SK-N-SH (cell line): ENCODE measurements around the gene ARHGAP1. TPM values are rescaled to one million over a fixed set of nuclear protein-coding genes. Genes with fewer than 3 reads are reported as not detected.

Source experiments
- CTCF ChIA-PET: fragments of 300-600, 350-600 bp; formaldehyde crosslinking; extraction: SDS; loops from one replicate; lab custom pipeline; 2021; lab: Yijun Ruan, JAX
- POLR2A ChIA-PET: fragments of 350-600 bp; sonication (Branson Sonifier 250); formaldehyde crosslinking; extraction: SDS; loops from one replicate; lab custom pipeline; 2020; ENCODE audit warnings: antibody characterized with exemption, inconsistent platforms; lab: Yijun Ruan, JAX
- DNase-seq: peaks from one replicate; pipeline ENCODE4 v3.0.0; 2012
- H2AFZ ChIP-seq: fragments of 200-600 bp; sonication (generic); 2 replicates; pipeline ENCODE4 v1.8.1; 2016; ENCODE audit warnings: antibody characterized with exemption, mild to moderate bottlenecking, low read depth
- H3F3A ChIP-seq: fragments of 200-600 bp; sonication (generic); replicated peaks from 2 replicates; pipeline ENCODE3; 2016; ENCODE audit warnings: antibody characterized with exemption, mild to moderate bottlenecking; ENCODE audit not compliant: insufficient read depth
- H3K27ac ChIP-seq, 2 experiments: fragments of 200-500 bp in 1 of 2; fragments of 200-600 bp in 1 of 2; sonication (Bioruptor generic) in 1 of 2; sonication (generic), shearing (Covaris generic) in 1 of 2; 2 replicates each; pipeline versions ENCODE4 v1.5.1 to v1.6.1; 2014 to 2016; ENCODE audit warnings: low read depth in 2 of 2, inconsistent platforms in 1 of 2, low read length in 1 of 2, mild to moderate bottlenecking in 1 of 2, mixed read lengths in 1 of 2
- H3K27me3 ChIP-seq: fragments of 200-600 bp; sonication (generic), shearing (Covaris generic); 2 replicates; pipeline ENCODE4 v1.6.1; 2016; ENCODE audit warnings: mixed run types; ENCODE audit not compliant: insufficient read depth
- H3K36me3 ChIP-seq, 2 experiments: fragments of 200-500 bp in 1 of 2; fragments of 200-600 bp in 1 of 2; sonication (Bioruptor generic) in 1 of 2; sonication (generic) in 1 of 2; replicated peaks in 1 of 2; 2 replicates each; pipeline versions ENCODE3 to v1.5.1; 2014 to 2016; ENCODE audit warnings: low read length in 1 of 2, mild to moderate bottlenecking in 1 of 2; ENCODE audit not compliant: insufficient read depth in 2 of 2, control insufficient read depth in 1 of 2
- H3K4me1 ChIP-seq, 2 experiments: fragments of 200-500 bp in 1 of 2; fragments of 200-600 bp in 1 of 2; sonication (Bioruptor generic) in 1 of 2; sonication (generic), shearing (Covaris generic) in 1 of 2; 2 replicates each; pipeline versions ENCODE4 v1.5.1 to v1.6.1; 2014 to 2016; ENCODE audit warnings: low read depth in 1 of 2, low read length in 1 of 2, mixed run types in 1 of 2; ENCODE audit not compliant: insufficient read depth in 2 of 2, control insufficient read depth in 1 of 2
- H3K4me2 ChIP-seq: fragments of 200-600 bp; sonication (generic), shearing (Covaris generic); 2 replicates; pipeline ENCODE4 v1.6.1; 2017; ENCODE audit warnings: mixed run types
- H3K4me3 ChIP-seq, 2 experiments: fragments of 200-500 bp in 1 of 2; fragments of 200-600 bp in 1 of 2; sonication (Bioruptor generic) in 1 of 2; sonication (generic), shearing (Covaris generic) in 1 of 2; 2 replicates each; pipeline versions ENCODE4 v1.5.1 to v1.8.1; 2014 to 2016; ENCODE audit warnings: low read depth in 2 of 2, inconsistent platforms in 1 of 2, low read length in 1 of 2, mild to moderate bottlenecking in 1 of 2, mixed read lengths in 1 of 2, moderate library complexity in 1 of 2
- H3K79me2 ChIP-seq: fragments of 200-600 bp; sonication (generic); 2 replicates; pipeline ENCODE4 v1.8.1; 2017; ENCODE audit warnings: mild to moderate bottlenecking; ENCODE audit not compliant: insufficient read depth
- H3K9ac ChIP-seq: fragments of 200-600 bp; sonication (generic); 2 replicates; pipeline ENCODE4 v1.6.1; 2017; ENCODE audit warnings: mixed run types
- H3K9me2 ChIP-seq: fragments of 200-600 bp; sonication (generic); 2 replicates; pipeline ENCODE4 v1.6.1; 2017; ENCODE audit warnings: mixed run types
- H3K9me3 ChIP-seq: fragments of 200-600 bp; sonication (generic); 2 replicates; pipeline ENCODE4 v1.6.1; 2017; ENCODE audit warnings: mixed run types, mild to moderate bottlenecking, moderate library complexity
- H4K20me1 ChIP-seq: fragments of 200-600 bp; sonication (generic); 2 replicates; pipeline ENCODE4 v1.6.1; 2017; ENCODE audit warnings: mild to moderate bottlenecking, mixed run types; ENCODE audit not compliant: insufficient read depth
- ELF1 ChIP-seq: IDR thresholded peaks from 2 replicates; pipeline ENCODE4 v1.4.0; 2012
- FOXJ3 ChIP-seq: sonication (generic); formaldehyde crosslinking; IDR thresholded peaks from 2 replicates; pipeline ENCODE4 v1.5.1; 2020; ENCODE audit warnings: mild to moderate bottlenecking, missing genetic modification reagents
- FOXM1 ChIP-seq: IDR thresholded peaks from 2 replicates; pipeline ENCODE4 v1.4.0; 2012; ENCODE audit warnings: low read depth, mild to moderate bottlenecking
- GABPA ChIP-seq: IDR thresholded peaks from 2 replicates; pipeline ENCODE4 v1.4.0; 2012; ENCODE audit warnings: low read depth, mild to moderate bottlenecking
- GATA2 ChIP-seq: sonication (generic); formaldehyde crosslinking; IDR thresholded peaks from 2 replicates; pipeline ENCODE4 v1.5.0; 2020; ENCODE audit warnings: mild to moderate bottlenecking, missing genetic modification reagents
- JUND ChIP-seq: IDR thresholded peaks from 2 replicates; pipeline ENCODE4 v1.4.0; 2012
- NFIC ChIP-seq: IDR thresholded peaks from 2 replicates; pipeline ENCODE4 v1.4.0; 2012; ENCODE audit warnings: borderline replicate concordance
- POLR2AphosphoS5 ChIP-seq: IDR thresholded peaks from 2 replicates; pipeline ENCODE4 v1.6.1; 2012; ENCODE audit warnings: low read depth, low read length
- SMC3 ChIP-seq: IDR thresholded peaks from 2 replicates; pipeline ENCODE4 v1.6.1; 2012; ENCODE audit warnings: low read depth, low read length, improper control_type of control experiment
- USF1 ChIP-seq: IDR thresholded peaks from 2 replicates; pipeline ENCODE4 v1.4.0; 2012; ENCODE audit warnings: low read depth, borderline replicate concordance
- ZBTB33 ChIP-seq: IDR thresholded peaks from 2 replicates; pipeline ENCODE4 v1.4.0; 2012; ENCODE audit warnings: low read depth, borderline replicate concordance
- WGBS: methylation state at CpG from one replicate; pipeline ENCODE4 v1.1.6; 2017; ENCODE audit warnings: low lambda C conversion rate; 5-methylcytosine and 5-hydroxymethylcytosine counted together
- polyA plus RNA-seq, 3 experiments: library from polyadenylated mRNA; depleted of rRNA; stranded (reverse); fragments of >200 nt; gene quantifications; 2 replicates each; pipeline ENCODE4 v1.2.3, GENCODE V29; 2012

Gene ARHGAP1
- polyA plus RNA-seq, 1 of the 3 experiments (the other 2 are of a cell fraction) = 27.1 TPM

GRCh38 chr11:46736615-46737014 is 36.2 kb upstream of the ARHGAP1 start:
- Histone ChIP-seq H3K9me3 (no peaks in the 10 kb centered on the region), H4K20me1 (no peaks in the 10 kb centered on the region), H3K4me1 (no peaks in the 10 kb centered on the region), H3F3A (peaks cover 9% of the 10 kb centered on the region)
- no peak for TF ChIP-seq ZBTB33
- no peak for TF ChIP-seq ELF1
- TF ChIP-seq FOXM1 = no peak
- TF ChIP-seq JUND = no peak
- TF ChIP-seq GABPA = no peak
- TF ChIP-seq, all 33 proteins: peak for 0
- 50% methylated on average over 5 of the region's 5 CpGs for WGBS
- Histone ChIP-seq H3K79me2 (no peaks in the 10 kb centered on the region), H3K36me3 (peaks cover 4 to 10% of the 10 kb centered on the region in 2 experiments), H3K4me2 (no peak overlapping the region), H3K4me3 (no peak overlapping the region), H3K27ac (no peak overlapping the region), H3K9me2 (no peaks in the 10 kb centered on the region), H3K9ac (no peak overlapping the region), H2AFZ (no peak overlapping the region), H3K27me3 (no peaks in the 10 kb centered on the region)
- POLR2A ChIA-PET = no interaction called here
- DNase-seq = no peak
- CTCF ChIA-PET = interaction anchor here (0.6 to 1.2 kb wide), 2 partner anchors 12 to 198 kb away, joined by 3 read pairs; no protein-coding TSS in a partner anchor

- 86% methylated on average over 7 of the region's 7 CpGs for WGBS
- POLR2A ChIA-PET = no interaction called here
- no peaks in the 10 kb centered on the region for H3K27me3 ChIP-seq
- no peak overlapping the region for H3K4me2 ChIP-seq
- peaks cover 3 to 7% of the 10 kb centered on the region in 2 experiments for H3K36me3 ChIP-seq
- peaks cover 9% of the 10 kb centered on the region for H3F3A ChIP-seq
- no peaks in the 10 kb centered on the region for H3K79me2 ChIP-seq
- TF ChIP-seq POLR2AphosphoS5 (no peak), SMC3 (no peak), GATA2 (no peak), USF1 (no peak), NFIC (no peak)
- TF ChIP-seq, all 33 proteins: peak for 0
- CTCF ChIA-PET = interaction anchor here (0.6 to 1.2 kb wide), 2 partner anchors 12 to 197 kb away, joined by 3 read pairs; no protein-coding TSS in a partner anchor
- Histone ChIP-seq H2AFZ (no peak overlapping the region), H3K9me2 (no peaks in the 10 kb centered on the region), H3K9ac (no peak overlapping the region), H4K20me1 (no peaks in the 10 kb centered on the region), H3K27ac (no peak overlapping the region), H3K4me1 (no peaks in the 10 kb centered on the region), H3K4me3 (no peak overlapping the region), H3K9me3 (no peaks in the 10 kb centered on the region)
- no peak for DNase-seq
These were observed 35.7 kb upstream of the ARHGAP1 start for GRCh38 chr11:46736146-46736545.

- no peak overlapping the region for H3K4me2 ChIP-seq
- no peak overlapping the region for H3K9ac ChIP-seq
- TF ChIP-seq NFIC (no peak), JUND (no peak), SMC3 (no peak), FOXJ3 (CRISPR knock-in tag) (no peak)
- TF ChIP-seq, all 33 proteins: peak for 0
- H3K79me2 ChIP-seq = no peaks in the 10 kb centered on the region
- WGBS = 73% methylated on average over 1 of the region's 1 CpG
- H3K27ac ChIP-seq = no peak overlapping the region
- no peak overlapping the region for H2AFZ ChIP-seq
- ChIA-PET POLR2A (no interaction called here), CTCF (no interaction called here)
- DNase-seq = no peak
- no peaks in the 10 kb centered on the region for H3K9me2 ChIP-seq
- H3K9me3 ChIP-seq = no peaks in the 10 kb centered on the region
- no peaks in the 10 kb centered on the region for H3K36me3 ChIP-seq
- H3K27me3 ChIP-seq = no peaks in the 10 kb centered on the region
- peaks cover 5% of the 10 kb centered on the region for H3F3A ChIP-seq
- no peaks in the 10 kb centered on the region for H3K4me1 ChIP-seq
- H4K20me1 ChIP-seq = no peaks in the 10 kb centered on the region
- no peak overlapping the region for H3K4me3 ChIP-seq
These were observed 32.8 kb upstream of the ARHGAP1 start for GRCh38 chr11:46733234-46733633.
